ENCODE data around the gene GTF3C6. TPM values are rescaled to one million over a fixed set of nuclear protein-coding genes. Genes with fewer than 3 reads are reported as not detected.

Gene GTF3C6
- total and polyA plus RNA-seq, 2 of the 13 experiments (the other 11 are each of a cell fraction or from before 2014, with no cell fraction given), result 21.6 to 160 TPM

Other genes starting within 250 kb of the GTF3C6 start
- gene CDK19, start 143.2 kb upstream of the GTF3C6 start, total RNA-seq (2016; rRNA removed; fragmentation: Illumina TruSeq; extraction: Trizol), result 13.4 and 20.8 TPM in 2 replicates
- 22.8 and 27.0 TPM in 2 replicates for gene CDK19, start 143.2 kb upstream of the GTF3C6 start, polyA plus RNA-seq (2011; rRNA removed)
- 123 and 180 TPM in 2 replicates for gene AMD1, start 83.9 kb upstream of the GTF3C6 start, total RNA-seq (2016; rRNA removed; fragmentation: Illumina TruSeq; extraction: Trizol)
- gene AMD1, start 83.9 kb upstream of the GTF3C6 start, polyA plus RNA-seq (2011; rRNA removed), result 77.3 and 108 TPM in 2 replicates
- 45.6 and 70.4 TPM in 2 replicates for gene RPF2, start 23.3 kb downstream of the GTF3C6 start, total RNA-seq (2016; rRNA removed; fragmentation: Illumina TruSeq; extraction: Trizol)
- gene RPF2, start 23.3 kb downstream of the GTF3C6 start, polyA plus RNA-seq (2011; rRNA removed), result 18.4 and 25.1 TPM in 2 replicates
- gene SLC16A10, start 128.8 kb downstream of the GTF3C6 start, total RNA-seq (2016; rRNA removed; fragmentation: Illumina TruSeq; extraction: Trizol), result 11.3 and 20.1 TPM in 2 replicates
- 4.5 and 8.2 TPM in 2 replicates for gene SLC16A10, start 128.8 kb downstream of the GTF3C6 start, polyA plus RNA-seq (2011; rRNA removed)